CD8-positive, alpha-beta memory T cell (primary cell): ENCODE results near the gene ARMCX2. TPM values are rescaled to one million over a fixed set of nuclear protein-coding genes. Genes with fewer than 3 reads are reported as not detected.
"Not testable (repeated sequence)": the region's sequence is repeated elsewhere in the genome, so short reads cannot be mapped to it uniquely, and the experiment has no call there.

Source experiments
- CTCF ChIA-PET: fragments of 350-600 bp; sonication (Branson Sonifier 250); formaldehyde crosslinking; loops from one replicate; lab custom pipeline; 2021; ENCODE audit warnings: antibody characterized with exemption; lab: Charles Lee
- POLR2A ChIA-PET: fragments of 350-600 bp; sonication (Branson Sonifier 250); formaldehyde crosslinking; loops from one replicate; lab custom pipeline; 2021; ENCODE audit warnings: antibody characterized with exemption; lab: Charles Lee
- DNase-seq, 5 donors: peaks; one replicate each; pipeline versions ENCODE4 v3.0.0 to v3.0.0-alpha.2; 2020 to 2022; ENCODE audit warnings: mixed read lengths in 1 of 5
- H3K27ac ChIP-seq: one replicate; pipeline ENCODE4 v1.7.0; 2013; ENCODE audit warnings: low read depth, mild to moderate bottlenecking, low read length, moderate library complexity
- H3K27me3 ChIP-seq: 2 replicates; pipeline ENCODE4 v1.7.0; 2013; ENCODE audit warnings: low read length, mild to moderate bottlenecking; ENCODE audit not compliant: insufficient read depth, poor library complexity, severe bottlenecking
- H3K36me3 ChIP-seq: 2 replicates; pipeline ENCODE4 v1.7.0; 2013; ENCODE audit warnings: mild to moderate bottlenecking, low read length, moderate library complexity; ENCODE audit not compliant: insufficient read depth
- H3K4me1 ChIP-seq: 2 replicates; pipeline ENCODE4 v1.7.0; 2013; ENCODE audit warnings: mild to moderate bottlenecking, low read length, moderate library complexity; ENCODE audit not compliant: insufficient read depth
- H3K4me3 ChIP-seq: 2 replicates; pipeline ENCODE4 v1.7.0; 2013; ENCODE audit warnings: mild to moderate bottlenecking, low read length
- H3K9me3 ChIP-seq: 2 replicates; pipeline ENCODE4 v1.7.0; 2013; ENCODE audit warnings: mild to moderate bottlenecking, low read length
- H3K27ac Mint-ChIP-seq, 8 donors: one replicate each; pipeline ENCODE4 v1.8.0; 2020 to 2021; ENCODE audit warnings: mixed read lengths in 8 of 8, mild to moderate bottlenecking in 6 of 8, inconsistent platforms in 3 of 8, moderate library complexity in 3 of 8
- H3K27me3 Mint-ChIP-seq, 2 donors: one replicate each; pipeline ENCODE4 v1.8.0; 2020 to 2021; ENCODE audit warnings: mixed read lengths in 2 of 2, mild to moderate bottlenecking in 1 of 2, moderate library complexity in 1 of 2
- H3K36me3 Mint-ChIP-seq, 3 donors: one replicate each; pipeline ENCODE4 v1.8.0; 2020 to 2021; ENCODE audit warnings: mixed read lengths in 3 of 3, inconsistent platforms in 1 of 3, mild to moderate bottlenecking in 1 of 3
- H3K4me1 Mint-ChIP-seq, 3 donors: one replicate each; pipeline ENCODE4 v1.8.0; 2020 to 2021; ENCODE audit warnings: mixed read lengths in 3 of 3, inconsistent platforms in 1 of 3, mild to moderate bottlenecking in 1 of 3
- H3K4me3 Mint-ChIP-seq, 7 donors: one replicate each; pipeline ENCODE4 v1.8.0; 2020 to 2021; ENCODE audit warnings: mixed read lengths in 7 of 7, mild to moderate bottlenecking in 6 of 7, moderate library complexity in 4 of 7, inconsistent platforms in 2 of 7
- H3K9me3 Mint-ChIP-seq, 5 donors: one replicate each; pipeline ENCODE4 v1.8.0; 2020 to 2022; ENCODE audit warnings: mixed read lengths in 5 of 5, mild to moderate bottlenecking in 3 of 5, moderate library complexity in 2 of 5, inconsistent platforms in 1 of 5
- polyA plus RNA-seq: library from polyadenylated mRNA; unstranded; fragments of 300-500 nt; fragmentation: Illumina TruSeq; gene quantifications from one replicate; pipeline ENCODE4 v1.2.3, GENCODE V29; 2021
- total RNA-seq, 2 experiments: library from RNA; stranded (reverse); gene quantifications; one replicate each; pipeline ENCODE4 v1.2.3, GENCODE V29; 2021

The ARMCX2 gene
- total and polyA plus RNA-seq, 3 experiments from 2014 or later, result 1.8 to 5.2 (median 4.7) TPM

- H3K4me1 Mint-ChIP-seq, result no peaks in the 10 kb centered on the region
- POLR2A ChIA-PET, result no interaction called here
- Histone ChIP-seq H3K4me1 (no peaks in the 10 kb centered on the region), H3K9me3 (no peaks in the 10 kb centered on the region), H3K27me3 (no peaks in the 10 kb centered on the region), H3K27ac (no peak overlapping the region), H3K4me3 (no peak overlapping the region), H3K36me3 (no peaks in the 10 kb centered on the region)
- H3K27ac Mint-ChIP-seq, result no peak overlapping the region
- no peak for DNase-seq
- H3K36me3 Mint-ChIP-seq, result no peaks in the 10 kb centered on the region
- CTCF ChIA-PET, result no interaction called here
- peaks cover 1 to 25% of the 10 kb centered on the region in 2 donors for H3K27me3 Mint-ChIP-seq
- H3K4me3 Mint-ChIP-seq, result no peak overlapping the region
- no peaks in the 10 kb centered on the region for H3K9me3 Mint-ChIP-seq
These were observed 17.4 kb upstream of the ARMCX2 start for GRCh38 chrX:101677028-101677427.

DNA sequence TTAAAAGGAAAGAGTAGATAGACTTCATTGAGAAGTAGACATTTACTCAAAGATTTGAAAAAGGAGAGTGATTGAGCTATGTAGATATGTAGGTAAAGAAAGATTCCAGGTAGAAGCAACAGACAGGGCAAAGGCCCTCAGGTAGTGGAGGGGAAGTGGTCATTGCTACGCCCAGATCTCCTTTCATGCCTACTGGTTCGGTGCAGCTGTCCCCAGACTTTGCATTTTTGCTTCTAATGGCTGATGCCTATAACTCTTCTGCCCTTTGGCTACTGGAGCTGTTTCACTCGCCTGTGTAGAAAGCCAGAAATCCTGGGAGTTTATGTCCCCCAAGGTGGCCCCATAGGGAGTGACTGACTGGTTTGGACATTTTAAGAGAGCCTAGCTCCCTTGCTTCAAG, 16.9 kb upstream of the ARMCX2 start:
- Mint-ChIP-seq H3K36me3 (no peaks in the 10 kb centered on the region), H3K9me3 (no peaks in the 10 kb centered on the region), H3K4me1 (no peaks in the 10 kb centered on the region), H3K27ac (no peak overlapping the region), H3K4me3 (no peak overlapping the region), H3K27me3 (peaks cover 0 to 25% of the 10 kb centered on the region in 2 donors)
- Histone ChIP-seq H3K9me3 (no peaks in the 10 kb centered on the region), H3K4me1 (no peaks in the 10 kb centered on the region), H3K27me3 (no peaks in the 10 kb centered on the region), H3K27ac (no peak overlapping the region), H3K36me3 (no peaks in the 10 kb centered on the region), H3K4me3 (no peak overlapping the region)
- ChIA-PET POLR2A (no interaction called here), CTCF (no interaction called here)
- DNase-seq, result no peak

DNA sequence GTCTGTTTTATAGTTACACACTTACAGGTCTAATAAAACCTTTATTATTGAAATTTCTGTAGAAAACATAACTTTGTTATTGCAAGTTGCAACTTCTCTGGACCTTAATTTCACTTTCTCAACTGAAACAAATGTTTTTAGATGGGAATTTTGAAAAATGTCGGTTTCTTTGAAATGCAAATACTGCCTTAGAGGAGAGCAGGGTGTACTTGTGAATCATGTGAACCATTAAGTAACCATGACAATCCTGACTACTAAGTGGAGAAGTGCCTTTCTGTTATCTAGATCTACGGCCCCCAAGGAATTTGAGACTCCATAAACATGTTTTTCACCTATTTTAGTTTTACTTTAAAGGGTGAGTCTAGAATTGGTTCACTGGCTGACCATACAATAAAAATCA, 8.5 kb upstream of the ARMCX2 start:
- DNase-seq, result no peak
- Histone ChIP-seq H3K27ac (no peak overlapping the region), H3K27me3 (no peaks in the 10 kb centered on the region), H3K36me3 (no peaks in the 10 kb centered on the region), H3K9me3 (no peaks in the 10 kb centered on the region), H3K4me1 (no peaks in the 10 kb centered on the region), H3K4me3 (no peak overlapping the region)
- H3K4me1 Mint-ChIP-seq, result no peaks in the 10 kb centered on the region
- H3K27me3 Mint-ChIP-seq, result peaks cover 12 to 15% of the 10 kb centered on the region in 2 donors
- H3K9me3 Mint-ChIP-seq, result no peaks in the 10 kb centered on the region
- no peak overlapping the region for H3K27ac Mint-ChIP-seq
- POLR2A ChIA-PET, result no interaction called here
- no peak overlapping the region for H3K4me3 Mint-ChIP-seq
- CTCF ChIA-PET, result no interaction called here
- H3K36me3 Mint-ChIP-seq, result no peaks in the 10 kb centered on the region

DNA sequence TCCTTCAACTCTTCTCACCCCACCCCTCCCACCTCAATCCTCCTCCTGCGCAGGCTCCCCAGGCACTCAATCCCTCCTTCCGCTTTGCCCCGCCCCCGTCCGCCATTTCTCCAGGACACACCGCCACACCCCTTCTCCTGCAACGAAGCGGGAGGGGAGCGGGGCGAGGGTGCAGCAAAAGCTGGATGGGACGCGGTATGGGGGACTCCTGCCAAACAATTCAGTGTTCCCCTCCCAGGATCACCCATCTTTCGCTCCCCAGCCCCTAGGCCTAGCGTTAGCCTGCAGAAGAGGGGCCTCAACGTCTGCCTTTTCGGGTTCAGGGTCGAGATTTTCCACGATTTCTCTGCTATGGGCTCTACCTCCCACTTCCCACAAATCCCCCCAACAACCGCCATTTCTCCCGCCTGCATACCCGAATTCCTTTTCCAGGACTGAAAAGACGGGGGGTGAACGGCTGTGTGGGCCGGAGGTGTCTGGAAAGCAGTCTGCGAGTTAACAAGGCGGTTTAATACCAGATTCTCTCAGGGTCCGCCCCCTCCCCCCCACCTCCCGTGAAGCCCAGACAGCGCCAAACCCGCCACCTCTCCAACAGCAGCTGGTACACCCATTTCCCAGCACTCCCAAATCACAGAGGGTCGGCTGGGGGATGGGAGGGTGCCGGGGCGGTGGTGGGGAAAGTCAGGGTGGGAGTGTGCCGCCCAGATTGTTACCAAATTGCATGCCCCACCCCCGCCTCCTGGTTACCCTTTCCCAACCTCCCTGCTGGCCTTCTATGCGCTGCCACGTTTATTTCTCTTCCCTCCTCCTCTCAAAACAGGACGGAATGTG, 774 bp downstream of the ARMCX2 start:
- Mint-ChIP-seq H3K27ac (peak overlapping the region in 7 of 8 donors; percentile 27 to 82 (median 52)), H3K27me3 (peaks cover 5 to 8% of the 10 kb centered on the region in 2 donors), H3K9me3 (no peaks in the 10 kb centered on the region), H3K36me3 (no peaks in the 10 kb centered on the region), H3K4me3 (peak overlapping the region; percentile 80 to 90 (median 83)), H3K4me1 (peaks cover 10 to 20% (median 11%) of the 10 kb centered on the region in 3 donors)
- POLR2A ChIA-PET, result no interaction called here
- peak; percentile 30 to 71 (median 42) for DNase-seq
- H3K4me3 ChIP-seq, result peak overlapping the region; percentile 73
- H3K9me3 ChIP-seq, result no peaks in the 10 kb centered on the region
- H3K27me3 ChIP-seq, result no peaks in the 10 kb centered on the region
- H3K4me1 ChIP-seq, result no peaks in the 10 kb centered on the region
- no peak overlapping the region for H3K27ac ChIP-seq
- CTCF ChIA-PET, result no interaction called here
- H3K36me3 ChIP-seq, result no peaks in the 10 kb centered on the region

GRCh38 chrX:101657495-101657894, 2.2 kb downstream of the ARMCX2 start:
- no peaks in the 10 kb centered on the region for H3K9me3 ChIP-seq
- Mint-ChIP-seq H3K4me1 (peaks cover 10 to 20% (median 11%) of the 10 kb centered on the region in 3 donors), H3K9me3 (no peaks in the 10 kb centered on the region), H3K27ac (no peak overlapping the region), H3K27me3 (peaks cover 0 to 6% of the 10 kb centered on the region in 2 donors), H3K36me3 (no peaks in the 10 kb centered on the region), H3K4me3 (no peak overlapping the region)
- no peaks in the 10 kb centered on the region for H3K4me1 ChIP-seq
- no peak for DNase-seq
- no peaks in the 10 kb centered on the region for H3K36me3 ChIP-seq
- POLR2A ChIA-PET, result no interaction called here
- no peak overlapping the region for H3K4me3 ChIP-seq
- H3K27ac ChIP-seq, result no peak overlapping the region
- H3K27me3 ChIP-seq, result no peaks in the 10 kb centered on the region
- CTCF ChIA-PET, result no interaction called here

- Histone ChIP-seq H3K27ac (no peak overlapping the region), H3K27me3 (no peaks in the 10 kb centered on the region), H3K4me3 (no peak overlapping the region), H3K36me3 (no peaks in the 10 kb centered on the region), H3K9me3 (no peaks in the 10 kb centered on the region), H3K4me1 (no peaks in the 10 kb centered on the region)
- Mint-ChIP-seq H3K9me3 (no peaks in the 10 kb centered on the region), H3K27ac (no peak overlapping the region), H3K27me3 (peaks cover 0 to 5% of the 10 kb centered on the region in 2 donors), H3K4me3 (no peak overlapping the region), H3K36me3 (no peaks in the 10 kb centered on the region), H3K4me1 (peaks cover 10 to 20% (median 11%) of the 10 kb centered on the region in 3 donors)
- DNase-seq, result no peak
- CTCF ChIA-PET, result no interaction called here
- POLR2A ChIA-PET, result no interaction called here
These were observed 2.8 kb downstream of the ARMCX2 start for GRCh38 chrX:101656817-101657216.

GRCh38 chrX:101655534-101655933, 4.1 kb downstream of the ARMCX2 start:
- Histone ChIP-seq H3K4me1 (no peaks in the 10 kb centered on the region), H3K9me3 (no peaks in the 10 kb centered on the region), H3K27ac (no peak overlapping the region), H3K27me3 (no peaks in the 10 kb centered on the region), H3K4me3 (peak overlapping the region; percentile 19), H3K36me3 (no peaks in the 10 kb centered on the region)
- Mint-ChIP-seq H3K36me3 (no peaks in the 10 kb centered on the region), H3K9me3 (no peaks in the 10 kb centered on the region), H3K4me3 (peak overlapping the region in 3 of 7 donors; percentile 13 to 69 (median 32)), H3K27me3 (peaks cover 0 to 5% of the 10 kb centered on the region in 2 donors), H3K27ac (peak overlapping the region in 3 of 8 donors; percentile 2 to 17 (median 15)), H3K4me1 (peaks cover 10 to 20% (median 11%) of the 10 kb centered on the region in 3 donors)
- CTCF ChIA-PET, result no interaction called here
- no peak for DNase-seq
- POLR2A ChIA-PET, result no interaction called here

- H3K9me3 Mint-ChIP-seq, POLR2A ChIA-PET: not testable (repeated sequence)
These were observed 11.9 kb downstream of the ARMCX2 start for GRCh38 chrX:101647716-101648115.

More at GRCh38 chrX:101647716-101648115, 11.9 kb downstream of the ARMCX2 start:
- H3K4me3 ChIP-seq, H3K36me3 Mint-ChIP-seq, H3K27ac ChIP-seq, H3K4me1 ChIP-seq, H3K27me3 ChIP-seq, H3K4me1 Mint-ChIP-seq, CTCF ChIA-PET, H3K27me3 Mint-ChIP-seq, H3K27ac Mint-ChIP-seq, H3K36me3 ChIP-seq, H3K4me3 Mint-ChIP-seq, H3K9me3 ChIP-seq, DNase-seq: not testable (repeated sequence)
